Activated T-cell treated with anti-CD3 and anti-CD28 coated beads for 24 hours (primary cell): ENCODE measurements around the gene PCGF3.

Experiments used
- DNase-seq: peaks from one replicate; pipeline ENCODE4 v3.0.0-alpha.2; 2020; ENCODE audit warnings: low read depth

The PCGF3 gene

GRCh38 chr4:705278-706082 is at the start of gene PCGF3:
PCGF3 (plus strand) TSS chr4:705832; CDS start chr4:733681, 27,849 bp downstream.
- peak; percentile 94 for DNase-seq

GRCh38 chr4:656436-657337 is 48.9 kb upstream of the PCGF3 start:
- DNase-seq: no peak

- no peak for DNase-seq
Observed at GRCh38 chr4:657338-657833, 48.2 kb upstream of the PCGF3 start.

- DNase-seq: no peak
Observed at GRCh38 chr4:657834-658667, 47.6 kb upstream of the PCGF3 start.

GRCh38 chr4:658681-659667 is 46.7 kb upstream of the PCGF3 start:
- DNase-seq: no peak

- DNase-seq: no peak
Observed at GRCh38 chr4:659851-660250, 45.8 kb upstream of the PCGF3 start.

- DNase-seq: no peak
Observed at GRCh38 chr4:660401-660800, 45.2 kb upstream of the PCGF3 start.

- DNase-seq: no peak
Observed at GRCh38 chr4:661231-661630, 44.4 kb upstream of the PCGF3 start.

- no peak for DNase-seq
Observed at GRCh38 chr4:661881-662761, 43.5 kb upstream of the PCGF3 start.

- DNase-seq: no peak
Observed at GRCh38 chr4:663046-663437, 42.6 kb upstream of the PCGF3 start.

GRCh38 chr4:663438-664428 is 41.9 kb upstream of the PCGF3 start:
- DNase-seq: peak; percentile 66

- no peak for DNase-seq
Observed at GRCh38 chr4:664713-665231, 40.9 kb upstream of the PCGF3 start.

- no peak for DNase-seq
Observed at GRCh38 chr4:665381-665750, 40.3 kb upstream of the PCGF3 start.

- no peak for DNase-seq
Observed at GRCh38 chr4:665751-666435, 39.7 kb upstream of the PCGF3 start.

- no peak for DNase-seq
Observed at GRCh38 chr4:666436-666810, 39.2 kb upstream of the PCGF3 start.

- no peak for DNase-seq
Observed at GRCh38 chr4:666822-667544, 38.6 kb upstream of the PCGF3 start.

- no peak for DNase-seq
Observed at GRCh38 chr4:667545-667925, 38.1 kb upstream of the PCGF3 start.
